HG02571 (cell line): ENCODE data around the gene CMSS1.

Experiments used
- ATAC-seq: cut with Tn5 transposase; IDR thresholded peaks from one replicate; pipeline ENCODE4 v1.9.1; 2021; ENCODE audit warnings: mild to moderate bottlenecking, moderate library complexity; ENCODE audit not compliant: unreplicated experiment

CMSS1 gene

GRCh38 chr3:99978221-99978620 lies 160.6 kb downstream of the CMSS1 start:
- no peak for ATAC-seq

- ATAC-seq = no peak
Measured at GRCh38 chr3:99980606-99981005, 162.9 kb downstream of the CMSS1 start.

DNA sequence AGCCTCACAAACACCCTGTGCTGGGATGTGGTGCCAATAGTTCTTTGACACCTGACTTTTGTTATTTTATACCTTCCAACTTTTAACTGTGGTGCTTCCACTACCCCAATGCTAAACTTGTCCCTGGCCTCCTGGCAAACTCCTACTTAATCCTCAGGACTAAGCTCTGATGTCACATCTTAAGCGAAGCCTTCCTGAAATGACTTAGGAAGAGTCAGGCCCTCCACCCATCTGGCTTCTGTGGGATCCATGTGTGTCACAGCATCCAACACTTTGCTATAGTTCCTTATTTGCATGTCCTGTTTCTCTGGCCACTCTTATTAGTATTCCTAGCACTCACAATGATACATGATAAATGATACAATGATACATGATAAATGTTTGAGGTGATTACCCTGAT lies 163.5 kb downstream of the CMSS1 start:
- no peak for ATAC-seq

- no peak for ATAC-seq
Measured at GRCh38 chr3:99982650-99983049, 165.0 kb downstream of the CMSS1 start.

DNA sequence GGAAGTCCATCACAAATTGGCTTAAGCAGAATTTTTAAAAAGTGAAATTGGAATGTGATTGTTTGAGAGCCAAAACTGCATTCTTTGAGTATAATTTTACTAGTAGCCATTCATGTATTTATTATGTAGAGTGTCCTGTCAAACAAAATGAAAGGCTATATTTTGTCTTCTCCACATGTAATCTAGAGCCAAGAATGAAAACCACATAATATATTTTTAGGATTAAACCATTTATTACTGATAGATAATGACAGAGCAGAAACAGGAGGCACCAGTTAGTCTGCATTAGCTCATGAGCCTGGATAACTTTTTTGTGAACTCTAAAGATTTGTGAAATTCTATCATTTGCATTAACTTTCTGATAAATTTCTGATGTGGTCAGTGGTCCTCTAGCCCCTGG lies 166.5 kb downstream of the CMSS1 start:
- ATAC-seq = no peak

DNA sequence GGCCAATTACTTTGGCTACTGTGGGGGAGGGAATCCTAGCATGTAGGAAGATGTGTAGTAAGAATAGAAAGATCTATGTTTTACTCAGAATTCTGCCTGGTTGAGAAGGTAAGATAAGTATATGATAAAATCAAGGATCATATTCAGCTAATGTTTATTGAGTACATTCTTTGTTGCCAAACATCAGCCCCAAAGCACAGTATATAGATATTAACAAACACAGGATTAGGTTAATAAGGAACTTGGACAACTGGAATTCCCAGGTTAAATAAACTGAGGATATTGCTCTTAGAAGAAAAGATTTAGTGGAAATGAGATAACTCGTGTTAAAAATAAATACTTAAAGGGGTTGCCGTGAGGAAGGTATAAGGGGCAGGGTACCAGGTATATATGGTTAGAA lies 167.0 kb downstream of the CMSS1 start:
- ATAC-seq = no peak

DNA sequence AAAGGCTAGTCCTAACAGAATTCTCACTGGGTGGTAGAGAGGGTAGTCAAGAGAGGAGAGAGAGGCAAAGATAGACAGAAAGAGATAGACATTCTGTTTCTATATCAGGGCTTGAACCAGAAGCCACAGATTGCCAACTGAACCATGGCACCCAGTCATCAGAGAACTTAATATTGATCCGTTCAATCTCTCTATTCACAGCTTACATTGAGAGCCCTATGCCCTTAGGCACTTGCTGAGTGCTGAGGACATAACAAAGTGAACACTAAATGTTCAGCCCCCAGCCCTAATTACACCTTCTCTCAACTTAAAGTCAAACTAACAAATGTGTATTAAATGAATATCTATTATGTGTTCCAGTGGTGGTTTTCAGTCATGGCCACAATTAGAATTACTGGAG lies 172.5 kb downstream of the CMSS1 start:
- ATAC-seq = no peak

- ATAC-seq = no peak
Measured at GRCh38 chr3:99997293-99997692, 179.6 kb downstream of the CMSS1 start.

DNA sequence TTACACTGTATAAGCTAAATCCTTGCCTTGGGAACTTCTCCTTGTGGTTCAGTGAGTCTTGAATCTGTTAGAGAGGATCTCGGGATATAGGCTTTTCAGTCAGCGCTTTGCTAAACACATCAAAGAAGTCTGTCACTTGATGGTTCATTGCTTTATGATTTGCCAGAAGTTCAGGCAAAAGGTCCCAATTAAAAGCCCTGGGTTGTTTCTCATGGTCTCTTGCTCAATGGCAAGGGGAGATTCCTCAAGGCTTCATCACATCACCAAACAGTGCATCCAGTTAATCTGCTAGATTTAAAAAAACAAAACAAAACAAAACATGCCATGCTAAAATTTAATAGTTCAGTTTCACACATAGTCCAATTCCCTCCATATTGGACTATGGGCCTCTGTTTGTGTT lies 181.9 kb downstream of the CMSS1 start:
- ATAC-seq = no peak

DNA sequence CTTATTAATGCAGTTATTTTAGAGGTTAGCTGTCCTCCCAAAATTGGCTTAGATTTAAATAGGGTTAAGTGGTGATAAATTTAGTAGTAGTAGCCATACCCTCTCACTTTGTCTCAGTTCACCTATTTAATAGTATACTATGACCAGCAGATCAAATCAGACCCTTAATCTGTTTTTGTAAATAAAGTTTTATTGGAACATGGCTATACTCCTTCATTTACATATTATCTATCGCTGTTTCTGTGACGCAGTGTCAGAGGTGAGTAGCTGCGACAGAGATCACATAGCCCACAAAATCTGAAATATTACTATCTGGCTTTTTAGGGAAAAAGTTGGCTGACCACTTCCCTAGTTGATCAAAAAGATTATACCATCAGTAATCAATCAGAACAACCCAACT lies 183.4 kb downstream of the CMSS1 start:
- ATAC-seq = no peak

GRCh38 chr3:100001526-100002270 lies 184.0 kb downstream of the CMSS1 start:
- ATAC-seq = no peak

GRCh38 chr3:100002599-100003350 lies 185.1 kb downstream of the CMSS1 start:
- ATAC-seq = no peak

DNA sequence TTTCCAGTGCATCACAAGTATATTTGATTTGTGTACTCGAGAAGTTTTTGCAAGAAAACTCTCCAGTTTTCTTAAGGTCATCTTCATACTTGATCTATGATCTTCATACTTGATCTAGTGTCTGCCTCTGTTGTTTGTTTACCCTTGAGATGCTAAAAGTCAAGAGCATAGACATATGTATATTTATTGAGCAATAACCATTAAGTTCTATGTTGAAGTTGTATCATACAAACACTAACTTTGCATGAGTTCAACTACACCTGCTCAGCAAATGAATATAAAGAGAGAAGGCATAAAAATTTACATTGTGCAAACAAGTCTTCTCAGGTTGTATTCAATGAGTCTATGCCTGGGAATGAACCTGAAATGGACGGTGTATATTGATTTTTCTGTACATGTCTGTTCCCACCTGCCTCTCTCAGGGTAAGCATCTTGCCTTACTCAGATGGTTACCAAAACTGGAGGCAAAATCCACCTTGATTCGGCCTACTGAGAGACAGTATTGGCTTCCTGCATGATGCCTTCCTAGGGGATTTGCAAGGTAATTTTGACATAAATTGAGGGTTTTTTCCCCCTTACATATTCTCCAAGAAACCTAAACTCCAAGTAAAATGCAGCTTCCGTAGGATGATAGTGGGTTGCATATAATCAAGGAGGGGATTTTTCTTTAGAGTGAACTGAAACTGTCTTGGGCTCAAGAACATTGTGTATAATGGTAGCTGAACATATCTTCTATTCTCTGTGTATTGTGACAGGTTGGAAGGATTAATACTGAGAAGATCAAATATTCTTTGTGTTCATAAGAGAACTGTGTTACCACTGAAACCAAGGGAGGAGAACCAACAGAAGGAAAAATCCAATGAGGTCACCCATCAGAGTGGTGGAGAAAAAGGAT lies 186.2 kb downstream of the CMSS1 start:
- ATAC-seq = no peak

DNA sequence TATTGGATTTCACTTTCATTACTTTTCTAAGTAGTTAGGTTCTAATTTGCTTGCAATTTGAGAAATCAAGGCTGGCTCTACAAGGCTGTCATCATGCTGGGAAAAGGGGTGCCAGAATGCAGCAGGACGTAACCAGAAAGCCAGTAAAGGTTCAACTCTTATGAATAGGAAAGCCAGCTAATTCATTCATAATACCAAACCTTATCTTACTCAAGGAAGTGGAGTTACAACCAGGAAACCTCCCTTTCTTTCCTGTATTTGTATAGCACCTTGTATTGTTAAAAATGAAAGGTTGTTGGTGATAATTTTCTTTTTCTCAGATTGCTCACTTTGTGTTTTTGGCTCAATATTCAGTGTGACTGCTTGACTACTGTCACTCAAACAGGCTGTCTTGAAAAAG lies 187.3 kb downstream of the CMSS1 start:
- ATAC-seq = no peak

DNA sequence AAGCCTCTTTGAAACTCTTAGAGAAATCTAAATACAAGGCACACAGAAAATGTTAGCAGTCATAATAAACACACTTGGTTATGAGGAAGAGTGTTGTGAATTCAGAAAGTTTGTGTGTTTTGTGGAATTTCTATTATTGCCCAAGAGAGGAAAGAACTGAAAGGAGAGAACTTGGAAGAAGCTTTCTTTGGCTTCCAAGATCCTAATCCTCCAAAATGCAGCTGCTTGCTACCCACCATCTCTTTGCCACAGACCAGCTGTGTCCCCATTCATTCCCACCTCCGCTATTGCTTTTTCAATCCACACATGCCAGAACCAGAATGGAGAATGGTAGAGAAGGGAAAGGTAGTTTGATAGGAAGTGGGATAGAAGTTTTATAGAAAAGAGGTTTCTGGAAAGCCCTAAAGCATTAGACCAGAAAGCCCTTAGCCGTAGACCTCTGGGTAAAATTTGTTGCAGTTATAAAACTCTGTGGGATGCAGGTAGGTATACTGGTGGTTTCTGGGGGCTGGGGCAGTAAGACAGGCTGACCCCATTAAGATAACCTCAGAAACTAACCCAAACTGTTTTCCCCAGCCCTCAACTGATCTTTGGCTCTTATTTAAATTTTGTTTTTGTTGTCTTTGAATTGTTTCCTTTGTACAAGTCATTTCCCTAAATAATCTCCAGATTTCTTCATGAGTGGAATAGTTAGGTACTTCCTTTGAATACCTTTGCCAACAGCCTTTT lies 188.2 kb downstream of the CMSS1 start:
- ATAC-seq = no peak

DNA sequence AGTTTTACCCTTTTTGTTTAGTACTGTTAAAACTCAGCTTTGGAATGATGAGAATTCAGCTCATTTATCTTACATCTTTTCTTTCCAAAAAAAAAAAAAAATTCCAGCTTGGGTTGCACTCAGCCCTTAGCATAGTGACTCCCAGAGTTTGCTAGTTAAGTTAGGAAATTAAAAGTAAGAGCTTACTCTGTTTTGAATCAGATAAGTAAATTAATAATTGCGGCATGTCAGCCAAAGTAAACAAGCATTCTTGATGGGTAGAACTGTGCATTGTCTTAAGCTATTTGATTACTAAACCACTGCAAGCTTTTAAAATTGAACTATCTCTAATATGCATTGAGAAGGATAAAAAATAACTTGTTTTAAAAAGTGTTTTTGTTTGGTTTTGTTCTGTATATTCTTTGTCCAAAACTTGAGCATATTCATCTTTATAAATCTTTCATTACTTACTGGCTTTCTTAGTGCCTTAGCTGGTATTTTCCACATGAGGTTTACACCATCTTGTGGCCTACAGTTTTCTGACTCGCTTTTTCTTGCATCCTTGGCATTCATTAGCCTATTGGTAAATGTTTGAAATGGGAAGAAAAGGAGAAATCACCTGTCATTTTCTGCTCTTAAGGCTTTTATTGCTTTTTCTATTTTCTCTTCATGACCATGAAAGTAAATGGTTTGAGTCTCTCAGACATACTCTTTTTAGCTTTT lies 189.1 kb downstream of the CMSS1 start:
- ATAC-seq = no peak

DNA sequence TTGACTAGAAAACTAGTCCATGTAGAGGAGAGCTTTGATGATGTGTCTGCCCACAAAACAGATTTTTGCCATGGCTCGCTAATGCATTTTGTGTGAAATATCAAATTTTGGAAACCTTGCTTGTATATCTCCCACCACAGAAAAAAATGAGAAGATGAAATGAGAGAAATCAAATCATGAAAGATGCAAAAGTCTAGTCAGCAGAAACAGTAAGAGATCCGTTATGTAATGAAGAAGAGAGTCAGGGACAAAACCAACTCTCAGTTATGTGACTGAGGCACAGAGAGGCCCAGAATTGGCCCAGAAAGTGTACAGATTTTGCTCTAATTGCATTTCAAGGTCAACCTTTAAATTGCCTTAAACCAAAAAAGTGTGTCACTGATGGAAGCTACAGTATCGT lies 189.7 kb downstream of the CMSS1 start:
- no peak for ATAC-seq

- ATAC-seq = no peak
Measured at GRCh38 chr3:100008081-100008698, 190.5 kb downstream of the CMSS1 start.

DNA sequence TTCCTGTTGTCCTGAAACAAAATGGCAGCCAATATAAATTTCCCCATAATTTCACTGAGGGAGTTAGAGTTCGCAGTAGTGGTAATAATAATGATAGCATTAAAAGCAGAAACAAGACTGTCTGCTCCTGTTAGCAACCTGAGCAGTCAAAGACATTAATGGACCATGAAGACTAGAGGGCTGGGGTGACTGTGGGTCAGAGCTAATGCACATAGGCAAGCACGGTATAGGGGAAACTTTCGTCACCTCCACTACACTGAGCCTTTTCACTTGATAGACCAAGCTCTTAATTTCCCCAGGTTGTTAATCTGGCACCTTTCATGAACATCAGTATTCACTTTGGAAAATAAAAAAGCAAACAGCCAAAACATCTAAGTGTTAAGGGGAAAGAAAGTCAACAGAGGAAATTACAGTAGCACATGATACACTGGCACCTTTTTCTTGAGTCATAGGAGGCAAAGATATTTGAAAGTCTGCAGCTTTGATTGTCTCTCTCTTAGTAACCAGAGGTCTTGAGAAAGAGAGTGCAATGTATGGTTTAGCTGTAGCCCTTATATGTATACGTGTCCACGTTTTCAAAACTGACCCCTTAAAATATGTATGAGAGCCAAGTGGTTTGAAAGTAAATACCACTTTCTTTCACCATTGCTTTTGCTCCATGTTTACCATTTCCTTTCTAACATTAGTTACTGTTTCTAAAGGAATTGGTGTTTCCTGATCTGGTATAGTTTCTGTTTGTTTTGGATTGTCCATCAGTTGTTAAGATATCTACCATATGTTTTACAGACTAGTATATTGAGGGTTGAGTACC lies 191.8 kb downstream of the CMSS1 start:
- ATAC-seq = no peak
